ENCODE results near the gene COLEC11.

The COLEC11 gene

GRCh38 chr2:3637692-3638455 lies 43.0 kb downstream of the COLEC11 start:
- DNase-seq (ENCODE audit: low read depth in 2 of 2) = no peak

- no peak for DNase-seq (ENCODE audit: low read depth in 2 of 2)
These were observed 43.5 kb downstream of the COLEC11 start for GRCh38 chr2:3638456-3638810.

GRCh38 chr2:3639015-3639630 lies 44.2 kb downstream of the COLEC11 start:
- DNase-seq (ENCODE audit: low read depth in 2 of 2) = no peak

- DNase-seq (ENCODE audit: low read depth in 2 of 2) = no peak
These were observed 44.7 kb downstream of the COLEC11 start for GRCh38 chr2:3639653-3640052.

GRCh38 chr2:3641181-3641580 lies 46.3 kb downstream of the COLEC11 start:
- no peak for DNase-seq (ENCODE audit: low read depth in 2 of 2)

- no peak for DNase-seq (ENCODE audit: low read depth in 2 of 2)
These were observed 47.0 kb downstream of the COLEC11 start for GRCh38 chr2:3641841-3642421.

- DNase-seq (ENCODE audit: low read depth in 2 of 2) = no peak
These were observed 47.8 kb downstream of the COLEC11 start for GRCh38 chr2:3642521-3643215.

- DNase-seq (ENCODE audit: low read depth in 2 of 2) = no peak
These were observed 48.7 kb downstream of the COLEC11 start for GRCh38 chr2:3643371-3644245.

GRCh38 chr2:3644246-3644525 lies 49.3 kb downstream of the COLEC11 start:
- DNase-seq (ENCODE audit: low read depth in 2 of 2) = no peak

GRCh38 chr2:3644891-3645605 lies 50.1 kb downstream of the COLEC11 start:
- DNase-seq (ENCODE audit: low read depth in 2 of 2) = no peak

- no peak for DNase-seq (ENCODE audit: low read depth in 2 of 2)
These were observed 51.0 kb downstream of the COLEC11 start for GRCh38 chr2:3645745-3646389.

GRCh38 chr2:3646446-3646845 lies 51.5 kb downstream of the COLEC11 start:
- DNase-seq (ENCODE audit: low read depth in 2 of 2) = no peak

GRCh38 chr2:3647246-3647645 lies 52.3 kb downstream of the COLEC11 start:
- no peak for DNase-seq (ENCODE audit: low read depth in 2 of 2)

- DNase-seq (ENCODE audit: low read depth in 2 of 2) = no peak
These were observed 53.1 kb downstream of the COLEC11 start for GRCh38 chr2:3647831-3648651.

- DNase-seq (ENCODE audit: low read depth in 2 of 2) = no peak
These were observed 53.8 kb downstream of the COLEC11 start for GRCh38 chr2:3648652-3649177.

- no peak for DNase-seq (ENCODE audit: low read depth in 2 of 2)
These were observed 54.7 kb downstream of the COLEC11 start for GRCh38 chr2:3649581-3649980.

GRCh38 chr2:3650140-3650920 lies 55.4 kb downstream of the COLEC11 start:
- DNase-seq (ENCODE audit: low read depth in 2 of 2) = no peak

GRCh38 chr2:3651691-3652648 lies 57.1 kb downstream of the COLEC11 start:
- no peak for DNase-seq (ENCODE audit: low read depth in 2 of 2)

Data from fibroblast of skin of left biceps (primary cell).